Brain pericyte (primary cell): ENCODE results near the gene EDRF1.
"Not testable (repeated sequence)": the region's sequence is repeated elsewhere in the genome, so short reads cannot be mapped to it uniquely, and the experiment has no call there.

ENCODE experiments used
- DNase-seq: peaks from one replicate; pipeline ENCODE4 v3.0.0-alpha.2; 2012; ENCODE audit warnings: low read depth, low spot score

Gene EDRF1, protein sequence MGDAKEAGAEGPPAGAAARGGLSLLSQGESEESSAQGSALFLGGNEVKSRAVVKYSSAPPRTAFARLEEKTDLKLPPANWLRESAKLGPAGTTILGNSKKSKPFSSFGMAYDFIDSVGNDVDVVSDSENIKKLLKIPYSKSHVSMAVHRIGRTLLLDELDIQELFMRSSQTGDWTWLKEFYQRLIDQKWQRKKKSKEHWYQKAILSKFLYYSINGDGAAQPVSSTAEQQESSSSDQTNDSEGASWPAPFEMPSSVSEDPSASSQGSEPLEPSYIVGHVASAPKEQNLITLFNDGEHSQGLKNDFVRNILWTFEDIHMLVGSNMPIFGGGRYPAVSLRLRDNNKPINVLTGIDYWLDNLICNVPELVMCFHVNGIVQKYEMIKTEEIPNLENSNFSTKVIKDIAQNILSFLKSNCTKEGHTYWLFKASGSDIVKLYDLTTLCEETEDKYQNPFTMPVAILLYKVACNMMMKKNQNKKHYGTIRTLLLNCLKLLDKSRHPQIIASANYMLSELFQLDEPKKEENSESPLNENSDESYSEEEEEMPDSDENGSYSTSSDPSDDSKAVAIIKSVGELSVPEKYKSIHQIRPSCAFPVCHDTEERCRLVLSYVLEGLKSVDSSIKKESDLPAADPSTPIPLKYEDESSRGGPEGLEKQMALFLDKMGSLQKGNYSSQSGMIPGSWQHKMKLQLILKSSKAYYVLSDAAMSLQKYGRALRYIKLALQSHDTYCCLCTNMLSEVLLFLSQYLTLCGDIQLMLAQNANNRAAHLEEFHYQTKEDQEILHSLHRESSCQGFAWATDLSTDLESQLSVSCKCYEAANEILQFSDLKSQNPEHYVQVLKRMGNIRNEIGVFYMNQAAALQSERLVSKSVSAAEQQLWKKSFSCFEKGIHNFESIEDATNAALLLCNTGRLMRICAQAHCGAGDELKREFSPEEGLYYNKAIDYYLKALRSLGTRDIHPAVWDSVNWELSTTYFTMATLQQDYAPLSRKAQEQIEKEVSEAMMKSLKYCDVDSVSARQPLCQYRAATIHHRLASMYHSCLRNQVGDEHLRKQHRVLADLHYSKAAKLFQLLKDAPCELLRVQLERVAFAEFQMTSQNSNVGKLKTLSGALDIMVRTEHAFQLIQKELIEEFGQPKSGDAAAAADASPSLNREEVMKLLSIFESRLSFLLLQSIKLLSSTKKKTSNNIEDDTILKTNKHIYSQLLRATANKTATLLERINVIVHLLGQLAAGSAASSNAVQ

DNA sequence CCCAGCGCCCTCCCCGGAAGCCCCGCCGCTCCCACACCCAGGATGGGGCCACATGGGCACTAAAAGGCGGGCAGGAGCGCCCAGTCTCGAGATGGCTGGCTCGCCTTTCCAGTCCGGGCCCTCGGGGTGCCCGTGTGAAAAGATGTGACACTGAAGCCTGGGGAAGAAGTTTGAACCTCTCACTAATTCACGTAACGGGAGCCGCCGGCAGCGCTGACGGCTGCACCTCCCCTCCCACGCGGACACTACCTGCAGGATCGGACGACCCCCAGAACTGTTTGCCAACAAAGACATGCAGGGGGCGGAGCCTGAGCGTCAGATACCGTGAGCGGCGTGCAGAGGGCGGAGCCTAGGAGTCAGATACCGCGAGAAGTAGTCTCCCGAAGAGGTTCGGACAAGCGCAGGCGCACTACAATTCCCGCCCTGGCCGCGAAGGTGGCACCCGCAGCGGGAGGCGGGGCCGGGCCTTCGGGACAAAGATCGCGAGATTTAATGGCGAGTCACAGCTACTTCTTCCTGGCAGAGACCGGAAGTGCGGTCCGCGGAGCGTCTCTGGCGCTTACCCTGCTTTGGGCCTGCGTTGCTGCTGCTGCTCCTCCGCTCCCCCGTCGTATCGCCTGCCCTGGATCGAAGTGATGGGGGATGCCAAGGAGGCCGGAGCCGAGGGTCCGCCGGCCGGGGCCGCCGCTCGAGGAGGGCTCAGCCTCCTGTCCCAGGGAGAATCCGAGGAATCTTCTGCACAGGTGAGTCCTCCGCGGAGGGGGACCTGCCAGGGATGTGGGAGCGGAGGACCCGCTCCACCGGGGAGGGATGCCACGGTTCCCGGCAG lies at the start of gene EDRF1:
TSS of gene EDRF1 (plus strand) at position 537 of the 829 bp plus-strand sequence. CDS start at position 636, 99 bp downstream.
- peak; percentile 97 for DNase-seq

DNA sequence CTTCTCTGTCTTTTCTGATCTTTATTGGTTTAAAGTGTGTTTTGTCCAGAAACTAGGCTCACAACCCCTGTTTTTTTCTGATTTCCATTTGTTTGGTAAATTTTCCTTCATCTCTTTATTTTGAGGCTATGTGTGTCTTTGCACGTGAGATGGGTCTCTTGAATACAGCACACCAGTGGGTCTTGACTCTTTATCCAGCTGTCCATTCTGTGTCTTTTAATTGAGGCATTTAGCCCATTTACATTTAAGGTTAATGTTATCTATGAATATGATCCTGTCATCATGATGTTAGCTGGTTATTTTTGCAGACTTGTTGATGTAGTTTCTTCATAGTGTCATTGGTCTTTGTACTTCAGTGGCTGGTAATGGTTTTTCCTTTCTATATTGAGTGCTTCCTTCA lies 46.6 kb upstream of the EDRF1 start:
- no peak for DNase-seq

DNA sequence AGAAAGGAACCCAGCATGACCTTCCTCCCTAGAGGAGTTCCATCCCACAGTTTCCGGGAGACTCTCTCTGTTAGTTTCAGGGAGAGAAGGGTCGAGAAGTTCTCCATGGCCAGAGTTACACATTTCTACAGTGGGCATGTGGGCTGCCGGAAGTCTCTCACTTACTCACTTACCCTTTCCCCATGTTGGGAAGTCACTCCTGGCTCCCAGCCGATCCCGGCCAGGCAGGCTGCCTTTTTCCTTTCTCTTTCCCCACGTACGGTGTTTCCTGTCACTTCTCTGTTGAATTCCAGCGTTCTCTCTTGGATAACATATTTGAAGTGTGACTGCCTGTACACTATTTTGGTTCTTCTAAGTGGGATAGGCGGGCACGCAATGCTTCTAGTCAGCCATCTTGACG lies 40.1 kb upstream of the EDRF1 start:
- no peak for DNase-seq

DNA sequence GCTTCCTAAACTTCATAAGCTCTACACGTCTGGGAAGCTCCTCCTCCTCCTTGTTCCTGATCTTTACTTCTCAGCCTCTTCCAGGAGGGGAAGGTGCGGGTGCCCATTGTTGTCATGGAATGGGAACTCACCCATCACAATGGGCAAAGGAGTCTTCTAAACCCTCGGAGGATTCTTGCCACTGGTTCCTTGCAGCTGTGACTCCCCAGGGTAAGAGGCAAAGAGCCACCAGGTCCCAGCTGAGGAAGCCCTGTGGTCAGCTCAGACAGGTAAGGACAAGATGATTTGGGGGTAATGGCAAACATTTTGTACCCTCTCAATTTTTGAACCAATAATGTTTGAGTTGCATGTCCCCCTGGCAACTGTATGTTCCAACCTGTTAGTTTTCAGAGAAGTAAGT lies 36.4 kb upstream of the EDRF1 start, which contains the start of gene TEX36:
TSS of gene TEX36 (minus strand) at position 101 of the 400 bp plus-strand sequence. CDS start 174 bp downstream, outside the sequence.
- no peak for DNase-seq

DNA sequence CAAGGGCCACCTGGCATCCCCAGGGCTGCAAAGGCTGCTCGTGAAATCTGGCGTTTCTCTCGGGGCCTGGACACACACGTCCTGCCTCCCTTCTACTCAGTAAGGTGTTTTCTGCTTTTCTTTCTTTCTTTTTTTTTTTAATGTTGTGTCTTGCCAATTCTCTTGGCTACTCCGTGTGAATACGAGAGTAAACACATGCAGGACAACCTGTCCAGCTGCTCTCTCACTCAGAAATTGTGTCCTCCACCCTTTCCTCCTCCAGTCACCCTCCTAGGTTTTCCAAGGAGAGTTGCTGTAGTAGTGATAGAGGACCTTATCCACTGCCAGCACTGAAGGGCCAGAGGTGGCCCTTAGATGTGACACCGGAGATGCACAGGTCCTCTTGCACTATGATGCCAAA lies 35.7 kb upstream of the EDRF1 start:
- DNase-seq, result no peak

DNA sequence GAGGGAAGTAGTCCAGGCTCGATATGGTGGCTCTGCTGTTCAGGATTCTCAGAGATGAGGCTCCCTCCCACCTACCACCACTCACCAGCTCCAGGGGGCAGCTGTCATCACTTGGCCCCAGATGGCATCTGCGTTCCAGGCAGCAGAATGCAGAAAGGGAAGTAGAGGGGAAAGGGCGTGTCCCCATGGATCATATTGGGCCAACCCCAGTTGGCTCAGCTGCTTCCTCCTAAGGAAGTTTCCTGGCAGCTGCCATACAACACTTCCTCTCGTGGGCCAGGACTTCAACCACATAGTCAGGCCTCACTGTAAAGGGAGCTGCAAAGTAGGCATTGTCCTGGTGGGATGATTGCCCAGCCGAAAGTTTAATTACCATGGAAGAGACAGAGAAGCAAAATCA lies 34.9 kb upstream of the EDRF1 start:
- DNase-seq, result no peak

DNA sequence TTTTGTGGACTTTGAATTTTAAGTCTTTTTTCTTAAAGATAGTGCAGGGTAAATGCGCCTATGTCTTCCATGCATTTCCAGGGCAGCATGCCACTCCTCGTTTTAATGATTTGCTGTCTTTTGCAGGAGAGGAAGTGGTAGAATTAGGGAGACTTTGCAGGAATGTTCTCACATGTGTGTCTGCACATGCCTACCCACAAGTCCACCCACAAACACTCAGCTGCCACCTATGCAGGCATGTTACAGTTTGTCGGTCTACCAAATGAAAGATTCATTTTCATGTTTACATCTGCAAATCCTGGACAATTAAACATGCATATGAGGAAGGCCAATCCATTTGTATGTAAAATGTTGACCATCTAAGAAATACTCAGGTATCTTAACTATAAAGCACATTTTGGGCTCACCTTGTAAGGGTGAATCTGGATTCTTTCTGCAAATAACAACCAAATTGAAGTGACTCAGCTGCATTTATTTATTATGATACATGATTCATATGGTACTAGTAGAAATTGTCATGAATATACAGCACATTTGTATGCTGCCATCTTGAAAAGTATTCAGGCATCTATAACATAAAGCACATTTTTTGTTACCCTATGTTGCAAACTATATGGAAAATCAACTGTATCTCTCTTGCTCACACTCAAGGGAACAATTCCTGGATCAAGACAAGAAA lies 31.9 kb upstream of the EDRF1 start:
- DNase-seq, result no peak

DNA sequence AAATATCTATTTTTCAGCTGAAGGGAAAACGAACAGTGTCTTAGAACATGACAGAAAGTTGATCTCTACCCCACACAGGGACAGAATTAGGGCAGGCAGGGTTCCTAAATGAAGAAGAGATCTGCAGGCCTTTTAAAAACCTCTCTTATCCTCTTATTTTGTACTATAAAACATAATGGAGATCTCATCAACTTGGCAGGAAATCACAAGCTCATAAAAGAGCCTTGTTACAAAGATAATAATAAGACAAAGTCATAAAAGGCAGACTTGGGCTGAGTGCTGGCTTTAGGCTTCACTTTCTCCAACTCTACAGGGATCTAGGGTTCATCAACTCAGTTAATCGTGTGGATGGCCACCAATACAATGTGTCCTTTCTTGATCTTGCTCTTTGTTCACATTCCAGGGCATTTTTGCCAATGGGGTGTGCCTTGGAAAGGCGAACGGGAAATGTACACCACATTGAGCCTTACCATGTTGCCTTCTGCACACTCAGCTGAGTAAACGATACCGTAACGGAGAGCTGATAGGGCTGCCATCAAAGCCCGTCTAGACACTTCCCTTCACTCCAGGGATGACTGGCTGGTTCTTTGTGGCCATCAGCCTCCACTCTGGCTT lies 29.4 kb upstream of the EDRF1 start:
- no peak for DNase-seq

DNA sequence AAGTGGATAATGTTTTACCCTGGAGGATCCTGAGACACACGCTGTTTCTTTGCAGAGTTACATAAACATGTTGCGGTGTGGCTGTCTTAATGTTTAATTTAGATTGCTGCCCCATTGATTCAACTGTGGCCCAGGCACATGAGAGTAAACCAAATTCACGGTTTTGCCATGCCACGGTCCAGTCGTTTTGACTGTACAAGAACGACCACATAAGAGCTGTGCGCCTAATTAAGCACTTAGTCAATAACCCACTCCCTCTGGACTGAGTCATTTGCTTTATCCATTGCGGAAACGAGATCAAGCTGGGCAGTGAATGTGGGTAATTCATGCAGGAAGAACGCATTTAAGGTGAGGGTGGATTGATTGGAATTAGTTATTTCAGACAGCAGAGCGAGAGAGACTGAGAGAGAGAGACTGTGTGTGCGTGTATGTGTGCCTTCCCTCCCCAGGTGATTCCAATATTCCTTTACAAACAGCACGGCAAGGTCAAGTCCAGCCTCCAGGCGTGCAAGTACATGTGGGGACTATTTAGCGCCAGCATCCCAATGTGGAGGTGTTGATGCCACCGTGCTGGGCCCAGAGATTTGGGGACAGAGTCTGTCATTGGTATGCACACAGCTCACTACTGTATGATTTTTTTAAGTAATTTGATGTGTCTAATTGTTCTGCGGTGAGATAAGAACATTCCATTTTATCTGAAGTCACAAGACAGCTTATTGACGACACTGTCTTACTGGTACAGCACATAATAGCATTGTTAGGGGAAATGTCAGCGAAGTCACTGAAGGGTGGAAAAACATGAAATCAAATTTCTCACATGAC lies 28.1 kb upstream of the EDRF1 start:
- no peak for DNase-seq

DNA sequence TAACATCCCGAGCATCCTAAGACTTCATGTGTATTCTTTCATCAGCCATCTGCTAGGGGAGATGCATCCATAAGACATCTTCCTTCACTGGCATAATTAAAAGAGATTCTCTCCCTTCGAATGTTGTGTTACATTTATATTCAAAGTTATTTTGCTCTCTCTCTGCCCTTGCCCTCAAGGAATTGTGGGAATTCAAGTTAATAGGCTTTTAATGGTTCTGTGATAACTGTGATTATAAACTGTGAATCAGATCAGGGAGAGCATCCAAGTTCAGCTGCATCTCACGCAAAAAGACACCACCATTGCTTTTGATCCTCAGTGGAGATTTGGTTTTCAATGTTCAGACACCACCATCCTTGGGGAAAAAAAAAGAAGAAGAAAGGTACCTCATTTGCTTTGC lies 27.3 kb upstream of the EDRF1 start:
- DNase-seq, result no peak

DNA sequence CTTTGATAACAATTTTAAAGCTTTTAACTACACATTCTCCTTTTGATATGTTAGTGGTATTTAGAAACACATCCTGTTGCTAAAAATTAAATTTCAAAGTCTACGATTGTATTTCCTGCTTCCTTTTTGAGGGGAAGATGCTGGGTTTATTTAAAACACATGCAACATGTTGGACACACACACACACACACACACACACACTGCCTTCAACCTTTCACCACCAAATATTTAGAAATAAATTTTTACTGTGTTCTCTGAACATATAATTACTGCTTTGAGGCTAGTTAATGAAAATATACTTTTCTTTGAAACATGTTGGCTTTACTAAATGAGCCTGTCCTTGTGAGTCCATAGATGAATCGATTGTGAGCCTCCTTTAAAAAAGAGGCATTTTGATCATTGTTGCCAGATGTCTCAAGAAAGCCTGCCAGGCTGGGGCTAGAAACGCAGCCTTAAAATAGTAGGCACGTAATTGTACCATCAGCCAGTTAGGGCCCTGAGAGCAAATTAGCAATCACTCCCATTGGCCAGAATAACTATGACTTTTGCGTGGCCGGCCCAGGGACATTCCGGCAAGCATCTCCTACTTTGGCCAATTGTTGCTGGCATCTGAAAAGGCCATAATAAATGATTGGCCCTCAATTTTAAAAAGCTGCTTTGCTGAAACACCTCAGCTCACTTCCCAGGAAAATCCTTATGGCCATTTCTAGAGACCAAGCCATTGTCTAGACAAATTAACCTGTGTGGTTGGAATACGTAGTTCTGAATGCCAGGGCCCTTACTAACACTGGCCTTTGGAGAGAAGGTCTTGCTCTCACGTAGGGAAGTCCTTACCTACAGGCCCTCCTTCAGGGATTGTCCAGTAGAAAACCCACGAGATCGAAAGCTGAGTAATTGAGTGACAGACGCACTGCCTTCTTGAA lies 26.6 kb upstream of the EDRF1 start:
- no peak for DNase-seq

DNA sequence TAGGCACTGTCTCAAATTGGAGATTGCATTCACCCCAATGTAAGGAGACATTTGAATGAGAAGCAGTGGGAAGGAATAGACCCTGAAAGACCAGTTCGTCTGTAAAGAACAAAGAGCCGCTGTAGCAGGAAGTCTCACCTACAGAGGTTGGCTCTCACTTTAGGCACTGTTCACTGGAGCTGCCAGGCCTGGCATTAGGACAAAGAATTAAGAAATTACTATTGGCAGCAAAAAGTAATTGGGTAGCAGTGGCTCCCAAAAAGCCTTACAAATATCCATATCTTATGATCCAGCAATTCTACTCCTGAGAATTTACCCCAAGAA lies 26.0 kb upstream of the EDRF1 start:
- no peak for DNase-seq

DNA sequence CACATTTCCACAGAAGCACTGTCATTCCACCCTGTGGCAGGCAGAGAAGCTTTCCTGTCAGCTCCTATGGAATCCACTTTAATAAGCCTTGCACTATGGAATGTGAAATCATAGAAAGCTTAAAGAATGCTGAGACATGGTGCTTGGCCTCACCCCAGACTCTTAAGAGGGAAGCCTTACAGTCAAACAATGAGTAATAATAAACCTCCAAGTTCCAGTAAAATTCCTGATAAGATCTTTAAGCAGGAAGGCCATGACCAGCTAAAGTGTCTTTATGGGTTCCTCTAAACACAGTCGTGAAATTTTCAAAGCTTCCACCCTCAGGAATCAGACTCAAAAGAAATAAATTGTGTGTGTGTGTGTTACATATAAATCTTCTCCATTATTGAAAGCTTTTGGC lies 24.6 kb upstream of the EDRF1 start:
- DNase-seq, result no peak

DNA sequence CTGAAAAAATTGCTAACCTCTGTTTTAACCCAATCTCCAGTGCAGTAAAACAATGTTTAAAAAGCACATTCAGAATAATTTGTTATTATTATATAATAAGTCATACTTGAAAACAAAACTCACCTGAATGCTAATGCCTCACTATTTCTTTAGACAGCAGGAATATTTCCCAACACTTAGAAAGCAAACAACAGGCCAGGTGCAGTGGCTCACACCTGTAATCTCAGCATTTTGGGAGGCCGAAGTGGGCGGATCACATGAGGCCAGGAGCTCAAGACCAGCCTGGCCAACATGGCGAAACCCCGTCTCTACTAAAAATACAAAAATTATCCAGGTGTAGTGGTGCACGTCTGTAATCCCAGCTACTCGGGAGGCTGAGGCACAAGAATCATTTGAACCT lies 22.6 kb upstream of the EDRF1 start:
- not testable (repeated sequence) for DNase-seq

DNA sequence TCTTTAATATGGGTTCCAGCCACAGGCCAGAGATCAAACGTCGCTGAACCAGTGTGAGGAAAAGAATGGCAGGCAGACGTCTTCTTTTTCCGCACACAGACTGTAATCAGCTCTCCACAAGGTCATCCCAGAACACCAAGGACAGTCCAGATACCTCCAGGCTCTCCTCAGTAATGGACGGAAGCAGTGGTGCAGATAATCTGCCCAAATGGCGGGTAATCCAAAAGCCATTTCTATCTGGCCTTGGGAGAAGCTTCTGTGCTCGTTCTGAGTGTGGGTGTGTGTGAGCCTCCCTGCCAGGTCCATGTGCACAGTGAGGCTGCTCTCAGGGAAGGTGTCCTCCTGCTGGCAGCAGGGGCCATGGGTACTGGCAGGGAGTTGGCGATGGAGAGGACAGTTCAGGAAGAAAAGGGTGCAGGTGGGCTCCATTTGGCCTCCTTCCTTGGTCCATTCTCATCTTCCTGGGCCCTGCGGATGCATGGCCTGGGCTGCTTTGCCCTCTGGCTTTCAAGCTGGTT lies 21.0 kb upstream of the EDRF1 start:
- no peak for DNase-seq

DNA sequence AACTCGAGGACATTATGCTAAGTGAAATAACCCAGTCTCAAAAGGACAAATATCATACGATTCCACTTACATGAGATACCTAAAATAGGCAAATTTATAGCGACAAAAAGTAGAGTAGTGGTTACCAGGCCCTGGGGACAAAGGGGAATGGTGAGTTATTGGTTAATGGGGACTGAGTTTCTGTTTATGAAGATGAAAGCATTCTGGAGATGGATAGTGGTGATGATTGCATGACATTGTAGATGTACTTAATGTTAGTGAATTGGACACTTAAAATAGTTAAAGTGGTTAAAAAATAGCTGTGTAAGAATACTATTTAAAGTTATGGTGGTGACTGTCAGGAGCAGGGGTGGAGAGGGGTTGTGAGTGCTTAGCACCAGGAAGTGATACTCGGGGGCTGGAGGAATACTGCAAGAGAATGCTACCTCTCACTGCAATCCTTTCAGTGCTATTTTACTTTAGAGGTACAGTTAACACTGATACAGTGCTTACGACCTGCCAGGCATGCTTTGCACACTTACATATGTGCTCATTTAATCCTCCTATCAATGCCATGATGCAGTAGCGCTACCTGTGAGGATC lies 19.9 kb upstream of the EDRF1 start:
- no peak for DNase-seq

DNA sequence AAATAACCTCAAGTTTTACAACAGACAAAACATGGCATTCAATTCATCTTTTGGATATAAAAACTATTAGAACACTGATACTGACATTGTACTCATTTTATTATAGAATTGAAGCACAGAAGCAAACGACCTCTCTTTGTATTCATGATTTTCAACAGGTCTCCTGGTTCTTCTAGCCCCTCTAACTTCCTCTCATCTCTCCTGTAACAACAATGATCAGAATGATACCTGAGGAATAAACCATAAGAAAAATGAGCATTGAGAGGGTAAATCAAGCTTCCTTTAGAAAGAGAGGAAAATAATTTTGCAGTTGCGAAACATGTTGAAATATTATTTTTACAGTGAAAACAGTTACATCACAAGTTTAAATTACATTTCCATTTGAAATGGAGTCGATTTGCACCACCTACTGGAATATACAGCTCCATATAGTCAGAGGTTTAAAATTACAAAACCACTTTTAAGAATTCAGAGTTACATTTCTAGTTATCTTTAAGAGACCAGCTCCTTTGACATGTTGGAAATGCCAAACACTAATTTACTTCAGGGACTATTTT lies 19.1 kb upstream of the EDRF1 start:
- no peak for DNase-seq
